Astrocyte (in vitro differentiated cells and primary cell): ENCODE measurements around the gene COA6. TPM values are rescaled to one million over a fixed set of nuclear protein-coding genes. Genes with fewer than 3 reads are reported as not detected.
A peak's percentile ranks its signal among the peaks of the same experiment; 100 is the strongest.

Experiments
- DNase-seq: peaks from one replicate; pipeline ENCODE4 v3.0.0-alpha.2; 2010; ENCODE audit warnings: low read depth
- FAIRE-seq: peaks from 2 replicates; lab custom pipeline; 2011; peaks lifted over from hg19 to GRCh38; lab: Jason Lieb, UNC
- H2AFZ ChIP-seq: 2 replicates; pipeline ENCODE4 v1.6.0; 2012; ENCODE audit warnings: low read depth, low read length, inconsistent platforms
- H3K27ac ChIP-seq: 2 replicates; pipeline ENCODE4 v1.5.1; 2011; ENCODE audit warnings: low read depth, low read length, inconsistent platforms
- H3K27me3 ChIP-seq: 2 replicates; pipeline ENCODE4 v1.6.0; 2011; ENCODE audit warnings: low read length, inconsistent platforms; ENCODE audit not compliant: insufficient read depth
- H3K36me3 ChIP-seq: 2 replicates; pipeline ENCODE4 v1.5.1; 2011; ENCODE audit warnings: low read length, inconsistent platforms; ENCODE audit not compliant: insufficient read depth
- H3K4me1 ChIP-seq: 2 replicates; pipeline ENCODE4 v1.5.1; 2011; ENCODE audit warnings: low read length, inconsistent platforms; ENCODE audit not compliant: insufficient read depth
- H3K4me2 ChIP-seq: 2 replicates; pipeline ENCODE4 v1.6.0; 2012; ENCODE audit warnings: low read length, inconsistent platforms
- H3K4me3 ChIP-seq: 2 replicates; pipeline ENCODE4 v1.5.1; 2011; ENCODE audit warnings: low read depth, mild to moderate bottlenecking, low read length, inconsistent platforms; ENCODE audit not compliant: insufficient read depth
- H3K79me2 ChIP-seq: 2 replicates; pipeline ENCODE4 v1.6.0; 2012; ENCODE audit warnings: mild to moderate bottlenecking, low read length, inconsistent platforms; ENCODE audit not compliant: insufficient read depth
- H3K9ac ChIP-seq: 2 replicates; pipeline ENCODE4 v1.6.0; 2012; ENCODE audit warnings: mild to moderate bottlenecking, low read length, inconsistent platforms
- H3K9me3 ChIP-seq: 2 replicates; pipeline ENCODE4 v1.5.1; 2012; ENCODE audit warnings: low read depth, mild to moderate bottlenecking, low read length, inconsistent platforms; ENCODE audit not compliant: insufficient read depth
- H4K20me1 ChIP-seq: 2 replicates; pipeline ENCODE4 v1.6.0; 2012; ENCODE audit warnings: low read length, inconsistent platforms; ENCODE audit not compliant: insufficient read depth
- H3K27ac Mint-ChIP-seq: one replicate; pipeline ENCODE4 v1.8.0; 2021; ENCODE audit warnings: mild to moderate bottlenecking, mixed read lengths; ENCODE audit not compliant: unreplicated experiment
- H3K27me3 Mint-ChIP-seq: one replicate; pipeline ENCODE4 v1.8.0; 2021; ENCODE audit warnings: low read depth, mixed read lengths; ENCODE audit not compliant: unreplicated experiment
- H3K36me3 Mint-ChIP-seq: one replicate; pipeline ENCODE4 v1.8.0; 2021; ENCODE audit warnings: low read depth, mixed read lengths; ENCODE audit not compliant: unreplicated experiment
- H3K4me1 Mint-ChIP-seq: one replicate; pipeline ENCODE4 v1.8.0; 2021; ENCODE audit warnings: low read depth, mixed read lengths; ENCODE audit not compliant: unreplicated experiment
- H3K4me3 Mint-ChIP-seq: one replicate; pipeline ENCODE4 v1.8.0; 2021; ENCODE audit warnings: mild to moderate bottlenecking, moderate library complexity, mixed read lengths; ENCODE audit not compliant: unreplicated experiment
- H3K9me3 Mint-ChIP-seq: one replicate; pipeline ENCODE4 v1.8.0; 2021; ENCODE audit warnings: mild to moderate bottlenecking, mixed read lengths; ENCODE audit not compliant: unreplicated experiment
- CTCF ChIP-seq: IDR thresholded peaks from 2 replicates; pipeline ENCODE4 v1.5.1; 2011; ENCODE audit warnings: low read depth, mild to moderate bottlenecking, inconsistent platforms, low read length, moderate library complexity; ENCODE audit not compliant: insufficient read depth
- EZH2 ChIP-seq: IDR thresholded peaks from 2 replicates; pipeline ENCODE4 v1.6.1; 2012; ENCODE audit warnings: mild to moderate bottlenecking, low read length, inconsistent platforms; ENCODE audit not compliant: insufficient read depth
- total RNA-seq: library from RNA; stranded (reverse); gene quantifications from 2 replicates; pipeline ENCODE4 v1.2.1, GENCODE V29; 2021

Gene COA6
- total RNA-seq, 1 donor from 2014 or later = 22.0 TPM

DNA sequence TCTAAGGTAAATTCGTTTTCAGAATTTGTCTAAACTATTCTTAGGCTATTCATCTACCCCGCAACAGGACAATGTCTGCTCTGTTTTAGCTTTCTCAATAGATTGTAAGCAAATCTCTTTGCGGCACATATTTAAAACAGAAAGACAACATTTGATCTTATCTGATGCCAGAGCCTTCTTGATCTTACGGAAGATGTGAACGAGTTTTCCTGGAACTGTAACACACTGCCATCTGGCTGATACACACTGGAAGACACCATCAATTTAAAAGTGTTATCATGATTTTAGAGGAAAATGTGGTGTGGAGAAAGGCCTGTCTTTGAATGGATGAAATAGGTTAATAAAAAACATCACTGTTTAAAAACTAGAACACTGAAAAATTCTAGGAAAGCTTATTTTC, 36.1 kb downstream of the COA6 start:
- Mint-ChIP-seq H3K27me3 (no peaks in the 10 kb centered on the region), H3K27ac (no peak overlapping the region), H3K36me3 (peaks cover 4% of the 10 kb centered on the region), H3K4me1 (no peaks in the 10 kb centered on the region), H3K9me3 (no peaks in the 10 kb centered on the region), H3K4me3 (no peak overlapping the region)
- Histone ChIP-seq H3K4me2 (no peak overlapping the region), H3K4me3 (no peak overlapping the region), H3K9ac (no peak overlapping the region), H3K9me3 (no peaks in the 10 kb centered on the region), H3K27me3 (no peaks in the 10 kb centered on the region), H3K79me2 (no peaks in the 10 kb centered on the region), H2AFZ (no peak overlapping the region), H3K4me1 (no peaks in the 10 kb centered on the region), H3K36me3 (peaks cover 3% of the 10 kb centered on the region), H3K27ac (no peak overlapping the region), H4K20me1 (no peaks in the 10 kb centered on the region)
- no peak for DNase-seq
- no peak for TF ChIP-seq EZH2
- no peak for TF ChIP-seq CTCF
- no peak for FAIRE-seq

- peak overlapping the region; percentile 20 for H3K27ac Mint-ChIP-seq
- peaks cover 14% of the 10 kb centered on the region for H3K36me3 ChIP-seq
- H3K27me3 Mint-ChIP-seq = no peaks in the 10 kb centered on the region
- DNase-seq (no peak), FAIRE-seq (no peak)
- TF ChIP-seq EZH2 (no peak), CTCF (no peak)
- H3K4me1 Mint-ChIP-seq = no peaks in the 10 kb centered on the region
- no peaks in the 10 kb centered on the region for H3K9me3 ChIP-seq
- no peak overlapping the region for H3K9ac ChIP-seq
- no peaks in the 10 kb centered on the region for H3K27me3 ChIP-seq
- H3K4me3 ChIP-seq = no peak overlapping the region
- H3K27ac ChIP-seq = no peak overlapping the region
- H3K36me3 Mint-ChIP-seq = peaks cover 7% of the 10 kb centered on the region
- no peak overlapping the region for H3K4me2 ChIP-seq
- H2AFZ ChIP-seq = no peak overlapping the region
- H3K79me2 ChIP-seq = no peaks in the 10 kb centered on the region
- no peak overlapping the region for H3K4me3 Mint-ChIP-seq
- no peaks in the 10 kb centered on the region for H3K9me3 Mint-ChIP-seq
- no peaks in the 10 kb centered on the region for H3K4me1 ChIP-seq
- H4K20me1 ChIP-seq = no peaks in the 10 kb centered on the region
Observed at GRCh38 chr1:234412830-234413229, 39.6 kb downstream of the COA6 start.

DNA sequence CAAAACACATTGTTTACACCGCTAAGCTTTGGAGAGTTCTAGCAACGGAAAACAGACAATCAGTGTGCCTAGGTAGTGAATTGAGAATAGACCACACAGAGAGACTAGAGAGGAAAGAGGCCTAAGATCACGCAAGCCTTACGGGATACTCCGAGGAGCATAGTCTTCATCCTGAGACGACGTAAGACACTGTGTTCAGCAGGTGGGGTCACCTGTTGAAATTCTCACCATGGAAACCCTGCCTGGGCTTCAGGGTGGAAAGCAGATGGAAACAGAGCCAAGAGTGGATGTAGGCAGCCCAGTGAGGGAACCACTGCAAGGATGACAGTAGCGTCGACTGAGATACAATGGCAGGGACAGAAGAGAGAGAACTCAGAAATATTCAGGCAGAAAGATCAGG, 40.2 kb downstream of the COA6 start:
- H4K20me1 ChIP-seq = no peaks in the 10 kb centered on the region
- peaks cover 7% of the 10 kb centered on the region for H3K36me3 Mint-ChIP-seq
- H3K36me3 ChIP-seq = peaks cover 14% of the 10 kb centered on the region
- H3K27me3 ChIP-seq = no peaks in the 10 kb centered on the region
- no peak overlapping the region for H3K27ac Mint-ChIP-seq
- no peaks in the 10 kb centered on the region for H3K9me3 Mint-ChIP-seq
- H3K4me2 ChIP-seq = no peak overlapping the region
- H3K4me3 Mint-ChIP-seq = no peak overlapping the region
- no peaks in the 10 kb centered on the region for H3K9me3 ChIP-seq
- H3K4me3 ChIP-seq = no peak overlapping the region
- DNase-seq (no peak), FAIRE-seq (no peak)
- H3K27ac ChIP-seq = no peak overlapping the region
- no peaks in the 10 kb centered on the region for H3K27me3 Mint-ChIP-seq
- no peaks in the 10 kb centered on the region for H3K4me1 Mint-ChIP-seq
- no peaks in the 10 kb centered on the region for H3K79me2 ChIP-seq
- TF ChIP-seq CTCF (no peak), EZH2 (no peak)
- H3K4me1 ChIP-seq = no peaks in the 10 kb centered on the region
- no peak overlapping the region for H3K9ac ChIP-seq
- H2AFZ ChIP-seq = no peak overlapping the region
